ENCODE measurements around the gene ZSWIM5. TPM values are rescaled to one million over a fixed set of nuclear protein-coding genes. Genes with fewer than 3 reads are reported as not detected.
"Not testable (repeated sequence)": the region's sequence is repeated elsewhere in the genome, so short reads cannot be mapped to it uniquely, and the experiment has no call there.

The ZSWIM5 gene
- total and polyA plus RNA-seq, 2 of the 8 experiments (the other 6 are each of a cell fraction or from before 2014, with no cell fraction given): 2.5 to 3.9 TPM

DNA sequence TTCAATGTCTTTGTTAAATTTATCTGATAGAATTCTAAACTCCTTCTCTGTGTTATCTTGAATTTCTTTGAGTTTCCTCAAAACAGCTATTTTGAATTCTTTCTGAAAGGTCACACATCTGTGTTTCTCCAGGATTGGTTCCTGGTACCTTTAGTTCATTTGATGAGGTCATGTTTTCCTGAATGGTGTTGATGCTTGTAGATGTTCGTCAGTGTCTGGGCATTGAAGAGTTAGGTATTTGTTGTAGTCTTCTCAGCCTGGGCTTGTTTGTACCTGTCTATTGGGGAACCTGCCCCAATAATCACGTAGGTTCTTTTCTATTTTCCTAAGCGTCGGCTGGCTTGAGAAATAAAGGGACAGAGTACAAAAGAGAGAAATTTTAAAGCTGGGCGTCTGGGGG lies 129.4 kb downstream of the ZSWIM5 start:
- H3K56ac ChIP-seq (replicated peaks; ENCODE audit: insufficient read length, low read depth, low read length); H3K4me3 ChIP-seq (ENCODE audit: extremely low read depth in 1 of 4, insufficient read depth in 2 of 4, low read depth in 3 of 4, low read length in 4 of 4); H3K36me3 ChIP-seq (ENCODE audit: control insufficient read depth in 2 of 4, insufficient read depth in 4 of 4, low read length in 3 of 4); H3K27me3 ChIP-seq (replicated peaks in 1 of 4; ENCODE audit: control insufficient read depth in 3 of 4, extremely low read depth in 1 of 4, insufficient read depth in 3 of 4, low read length in 3 of 4); H2BK15ac ChIP-seq (ENCODE audit: low read length); H3K79me1 ChIP-seq (ENCODE audit: low read depth, low read length); H3K18ac ChIP-seq (ENCODE audit: extremely low read depth, low read length); H2BK120ac ChIP-seq (replicated peaks; ENCODE audit: low read depth, low read length); H2BK5ac ChIP-seq (ENCODE audit: low read depth, low read length); H2BK20ac ChIP-seq (ENCODE audit: low read length); H2AFZ ChIP-seq (ENCODE audit: low read length); FAIRE-seq; H4K20me1 ChIP-seq (replicated peaks in 1 of 2; ENCODE audit: control insufficient read depth in 1 of 2, insufficient read depth in 2 of 2, low read length in 2 of 2); H3K9me3 ChIP-seq (ENCODE audit: insufficient read depth in 2 of 2, low read depth in 1 of 2, low read length in 1 of 2); H3K4me2 ChIP-seq (ENCODE audit: insufficient read depth in 1 of 2, low read depth in 2 of 2, low read length in 2 of 2); H3K4me1 ChIP-seq (replicated peaks in 1 of 4; ENCODE audit: control insufficient read depth in 3 of 4, insufficient read depth in 4 of 4, low read length in 3 of 4); H2AK5ac ChIP-seq (ENCODE audit: low read depth, low read length); H4K8ac ChIP-seq (ENCODE audit: extremely low read depth, insufficient read depth, low read length); H3K27ac ChIP-seq (ENCODE audit: low read depth, low read length); H4K91ac ChIP-seq (replicated peaks; ENCODE audit: insufficient read length, low read length); H3K4ac ChIP-seq (replicated peaks; ENCODE audit: insufficient read length, low read depth, low read length); H2BK12ac ChIP-seq (ENCODE audit: low read depth, low read length); DNase-seq (ENCODE audit: low read depth in 1 of 2, low spot score in 2 of 2); CTCF ChIA-PET (ENCODE audit: partially characterized antibody); H3K23ac ChIP-seq (ENCODE audit: insufficient read length); H3K9ac ChIP-seq (replicated peaks in 1 of 4; ENCODE audit: extremely low read depth in 1 of 4, low read depth in 3 of 4, low read length in 3 of 4); H3K79me2 ChIP-seq (ENCODE audit: control insufficient read depth in 1 of 2, insufficient read depth in 2 of 2, low read length in 2 of 2); H3K23me2 ChIP-seq (ENCODE audit: low read depth, low read length); H3K14ac ChIP-seq (ENCODE audit: insufficient read length); H4K5ac ChIP-seq (ENCODE audit: insufficient read length, low read depth, low read length): not testable (repeated sequence)
- 91% methylated on average over 5 of the region's 5 CpGs; no CpG with 5 or more reads in 1 of the 2 experiments for WGBS, 2 experiments (ENCODE audit: extremely low coverage in 1 of 2, insufficient coverage in 1 of 2, insufficient read length in 1 of 2, insufficient replicate concordance in 2 of 2, low coverage in 1 of 2, low lambda C conversion rate in 2 of 2, missing lambda C conversion rate in 1 of 2)
- POLR2A ChIA-PET (ENCODE audit: partially characterized antibody): interaction anchor here (0.7 kb wide), 1 partner anchor 247 kb away, joined by 3 read pairs; no protein-coding TSS in a partner anchor
